GM21381 (cell line): ENCODE data around the gene CCND2.

Source experiments
- ATAC-seq: cut with Tn5 transposase; IDR thresholded peaks from one replicate; pipeline ENCODE4 v1.9.1; 2021; ENCODE audit warnings: mild to moderate bottlenecking, moderate library complexity; ENCODE audit not compliant: unreplicated experiment

Gene CCND2

DNA sequence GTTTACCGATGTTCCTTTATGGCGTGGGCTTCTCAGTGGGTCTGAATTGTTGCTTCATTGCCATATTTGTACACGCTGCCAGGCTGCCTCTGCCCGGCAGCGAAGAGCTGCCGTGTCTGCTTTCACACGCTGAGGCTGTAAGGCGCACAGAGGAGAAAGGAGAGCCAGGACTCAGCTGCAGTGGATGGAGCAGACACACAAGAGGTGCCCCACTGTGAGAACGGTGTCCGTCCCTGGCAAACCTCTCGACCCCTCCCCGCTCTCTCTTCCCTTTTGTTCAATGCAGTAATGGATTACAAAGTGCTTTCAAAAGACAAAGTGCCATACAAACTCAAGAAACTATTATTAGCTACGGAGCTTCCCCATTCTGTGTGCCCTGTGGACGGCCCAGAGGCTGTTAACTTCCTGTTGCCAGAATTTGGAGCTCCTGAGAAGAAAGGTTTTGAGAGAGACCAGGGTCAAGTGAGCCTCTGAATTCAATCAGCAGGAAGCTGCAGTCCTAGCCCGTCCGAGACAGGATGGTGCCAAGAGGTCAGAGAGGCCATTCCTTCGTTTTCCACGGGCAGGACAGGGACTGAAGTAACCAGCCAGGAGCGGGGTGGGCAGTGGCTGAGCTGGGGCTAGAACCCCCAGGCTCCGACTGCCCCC is 15.8 kb downstream of the CCND2 start:
- no peak for ATAC-seq

GRCh38 chr12:4289998-4290790 is 16.6 kb downstream of the CCND2 start:
- ATAC-seq: no peak

DNA sequence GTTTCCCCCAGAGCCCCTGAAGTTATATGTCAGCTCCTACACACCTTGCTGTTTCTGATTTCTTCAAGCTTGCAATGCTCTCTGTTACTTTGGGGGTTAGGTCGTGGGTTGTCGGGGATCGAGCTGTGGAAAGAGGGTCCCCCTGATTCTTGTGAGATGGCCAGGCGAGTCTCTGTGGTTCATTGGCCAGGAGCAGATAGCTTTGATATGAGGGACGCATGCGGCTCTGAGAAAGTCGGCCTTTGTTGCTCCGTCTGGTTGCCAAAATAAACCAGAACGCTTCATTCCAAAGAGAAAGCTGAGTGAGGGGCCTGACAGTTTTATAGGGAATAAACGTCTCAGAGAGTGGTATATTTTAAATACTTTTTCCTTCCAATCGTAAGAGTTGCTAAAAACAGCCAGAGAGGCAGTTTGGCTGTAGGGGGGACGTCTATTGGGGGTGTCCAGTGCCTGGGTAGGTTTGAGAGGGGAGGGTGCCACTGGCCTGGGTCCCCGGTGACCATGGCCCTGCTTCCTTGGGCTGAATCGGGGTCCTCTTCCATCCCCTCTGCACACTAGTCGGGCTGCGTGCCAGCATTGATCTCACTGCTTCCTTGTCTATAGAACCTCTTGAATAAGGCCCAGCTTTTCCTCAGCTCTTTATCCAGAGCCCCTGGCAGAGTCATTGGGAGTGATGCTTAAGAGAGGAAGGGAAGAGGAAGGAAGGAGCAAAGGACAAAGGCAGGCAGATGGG is 18.9 kb downstream of the CCND2 start:
- no peak for ATAC-seq

DNA sequence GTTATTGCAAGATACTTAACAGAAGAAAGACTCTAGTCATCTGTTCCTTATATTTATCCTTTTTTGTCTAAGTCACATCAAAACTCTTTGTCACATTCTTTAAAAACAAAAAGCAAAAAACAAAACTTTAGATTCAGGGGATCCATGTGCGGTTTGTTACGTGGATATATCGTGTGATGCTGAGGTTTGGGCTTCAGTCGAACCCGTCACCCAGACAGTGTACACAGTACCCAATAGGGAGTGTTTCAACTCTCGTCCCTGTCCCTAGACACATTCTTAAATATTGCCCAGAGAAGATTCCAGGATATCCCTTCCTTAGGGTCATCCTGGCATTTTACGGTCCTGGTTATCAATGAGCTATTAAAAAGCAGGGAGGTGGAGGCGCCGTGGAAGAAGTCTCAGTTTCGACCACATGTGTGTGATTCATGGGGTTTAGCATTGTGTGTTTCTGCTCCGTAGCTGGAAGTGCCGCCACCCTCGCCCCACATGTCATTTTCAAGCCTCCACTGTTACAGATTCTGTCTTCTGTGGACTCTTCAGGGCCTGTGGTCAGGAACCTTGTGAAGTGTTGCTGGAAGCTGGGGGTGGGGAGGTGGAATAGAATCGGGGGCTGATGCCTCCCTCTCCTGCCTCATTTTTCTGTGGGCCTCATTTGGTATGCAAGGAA is 19.9 kb downstream of the CCND2 start:
- ATAC-seq: no peak

GRCh38 chr12:4293966-4294505 is 20.5 kb downstream of the CCND2 start:
- ATAC-seq: no peak

DNA sequence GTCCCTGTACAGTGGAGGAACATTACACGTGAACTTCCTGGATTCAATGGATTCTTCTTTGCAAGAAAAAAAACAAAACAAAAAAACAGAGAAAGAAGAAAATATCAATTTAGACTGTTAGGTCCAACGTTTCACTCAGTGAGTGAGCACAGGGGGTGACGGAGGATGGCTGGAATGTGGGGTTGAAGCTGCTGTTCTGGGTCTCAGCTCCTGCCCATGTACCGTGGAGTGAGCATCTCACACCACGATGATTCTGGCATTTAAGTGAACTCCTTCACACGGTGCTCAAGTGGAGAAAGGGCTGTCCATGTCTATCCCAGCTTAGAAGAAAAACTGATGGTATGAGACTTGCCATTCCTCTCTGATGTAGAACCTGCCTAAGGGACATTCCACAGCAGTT is 23.2 kb downstream of the CCND2 start:
- ATAC-seq: no peak

DNA sequence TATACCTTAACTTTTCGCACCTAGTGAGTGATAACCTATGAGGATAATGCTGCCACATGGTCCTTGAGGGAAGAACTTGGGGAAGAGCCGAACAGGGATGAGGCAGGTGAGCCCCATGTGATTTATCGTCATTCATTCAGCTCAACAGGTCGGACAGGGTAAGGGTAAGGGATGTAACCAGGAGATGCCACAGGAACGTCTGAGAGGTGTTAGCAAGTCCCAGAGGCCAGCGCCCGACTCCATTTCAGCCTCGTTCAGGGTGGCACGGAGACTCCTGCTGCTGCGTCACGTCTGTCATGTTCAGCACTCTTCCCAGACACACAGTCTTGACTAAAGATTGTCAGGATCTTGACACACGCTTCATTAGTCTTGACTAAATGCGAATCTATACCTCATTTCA is 24.1 kb downstream of the CCND2 start:
- no peak for ATAC-seq

- ATAC-seq: no peak
Observed at GRCh38 chr12:4300883-4301282, 27.3 kb downstream of the CCND2 start.

- no peak for ATAC-seq
Observed at GRCh38 chr12:4301932-4302501, 28.5 kb downstream of the CCND2 start.

DNA sequence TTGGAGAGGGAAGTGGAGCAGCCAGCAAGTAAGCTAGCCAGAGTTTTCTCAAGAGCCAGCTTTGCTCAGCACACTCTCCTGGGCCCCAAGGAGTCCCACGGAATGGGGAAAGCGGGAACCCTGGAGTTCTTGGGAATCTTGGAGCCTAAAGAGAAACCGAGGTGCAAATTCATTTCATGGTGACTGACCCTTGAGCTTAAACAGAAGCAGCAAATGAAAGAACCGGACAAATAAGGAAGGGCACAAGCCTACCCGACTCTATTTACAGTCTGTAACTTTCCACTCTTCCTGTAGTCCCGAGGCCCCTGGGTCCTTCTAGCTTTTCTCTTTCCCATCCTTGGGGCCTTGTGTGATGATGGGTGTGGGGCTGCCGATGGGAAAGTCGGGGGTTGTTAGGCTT is 29.3 kb downstream of the CCND2 start:
- no peak for ATAC-seq

GRCh38 chr12:4303750-4304149 is 30.2 kb downstream of the CCND2 start:
- ATAC-seq: no peak

- ATAC-seq: no peak
Observed at GRCh38 chr12:4307593-4308333, 34.2 kb downstream of the CCND2 start.

DNA sequence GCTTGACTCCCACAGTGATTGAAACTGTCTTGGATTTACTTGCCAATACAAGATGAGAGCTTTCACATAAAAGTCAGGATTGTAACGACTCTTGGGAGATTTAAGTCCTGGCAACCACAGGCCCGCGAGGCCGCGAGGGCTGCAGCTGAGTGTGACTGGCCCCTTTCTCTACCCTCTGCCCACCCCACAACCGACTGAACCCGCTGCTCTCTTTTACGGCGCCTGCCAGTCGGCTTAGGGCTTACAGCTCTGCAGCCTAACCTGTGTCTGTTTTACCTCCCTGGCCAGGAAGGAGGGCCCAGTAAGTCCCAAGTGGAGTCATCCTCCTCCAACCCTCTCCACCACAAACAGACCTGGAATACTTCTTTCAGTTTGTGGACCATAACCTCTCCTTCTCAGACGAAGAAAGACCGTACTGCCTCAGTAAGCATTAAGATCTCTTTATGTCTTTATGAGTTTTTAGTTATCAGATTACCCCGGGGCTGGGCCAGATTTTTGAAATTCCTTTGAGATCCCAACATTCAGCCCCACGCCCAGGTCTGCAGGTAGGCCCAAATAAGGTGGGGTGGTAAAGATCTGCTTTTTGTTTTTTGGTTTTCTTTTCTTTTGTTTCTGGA is 34.9 kb downstream of the CCND2 start:
- ATAC-seq: no peak

DNA sequence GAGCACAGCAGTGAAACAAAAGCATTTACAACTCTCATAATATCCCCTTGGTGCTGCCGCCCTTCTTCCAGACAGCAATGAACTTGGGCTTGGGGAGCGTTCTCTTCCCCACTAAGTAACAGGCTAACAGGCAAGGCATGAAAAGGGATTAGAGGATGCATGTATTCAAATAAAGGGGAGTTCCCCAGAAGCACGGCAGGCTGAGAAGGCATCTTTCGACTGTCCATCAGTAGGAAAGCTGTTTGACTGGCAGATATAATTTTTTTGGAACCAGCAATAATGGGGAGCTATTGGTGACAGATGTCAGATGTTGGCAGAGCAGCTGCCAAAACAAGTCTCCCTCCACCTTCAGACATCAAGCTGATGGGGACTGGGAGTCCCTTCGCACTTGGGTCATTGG is 38.2 kb downstream of the CCND2 start:
- ATAC-seq: no peak

- ATAC-seq: no peak
Observed at GRCh38 chr12:4312251-4312650, 38.7 kb downstream of the CCND2 start.

GRCh38 chr12:4320497-4320852 is 46.9 kb downstream of the CCND2 start:
- peak; percentile 33 for ATAC-seq

DNA sequence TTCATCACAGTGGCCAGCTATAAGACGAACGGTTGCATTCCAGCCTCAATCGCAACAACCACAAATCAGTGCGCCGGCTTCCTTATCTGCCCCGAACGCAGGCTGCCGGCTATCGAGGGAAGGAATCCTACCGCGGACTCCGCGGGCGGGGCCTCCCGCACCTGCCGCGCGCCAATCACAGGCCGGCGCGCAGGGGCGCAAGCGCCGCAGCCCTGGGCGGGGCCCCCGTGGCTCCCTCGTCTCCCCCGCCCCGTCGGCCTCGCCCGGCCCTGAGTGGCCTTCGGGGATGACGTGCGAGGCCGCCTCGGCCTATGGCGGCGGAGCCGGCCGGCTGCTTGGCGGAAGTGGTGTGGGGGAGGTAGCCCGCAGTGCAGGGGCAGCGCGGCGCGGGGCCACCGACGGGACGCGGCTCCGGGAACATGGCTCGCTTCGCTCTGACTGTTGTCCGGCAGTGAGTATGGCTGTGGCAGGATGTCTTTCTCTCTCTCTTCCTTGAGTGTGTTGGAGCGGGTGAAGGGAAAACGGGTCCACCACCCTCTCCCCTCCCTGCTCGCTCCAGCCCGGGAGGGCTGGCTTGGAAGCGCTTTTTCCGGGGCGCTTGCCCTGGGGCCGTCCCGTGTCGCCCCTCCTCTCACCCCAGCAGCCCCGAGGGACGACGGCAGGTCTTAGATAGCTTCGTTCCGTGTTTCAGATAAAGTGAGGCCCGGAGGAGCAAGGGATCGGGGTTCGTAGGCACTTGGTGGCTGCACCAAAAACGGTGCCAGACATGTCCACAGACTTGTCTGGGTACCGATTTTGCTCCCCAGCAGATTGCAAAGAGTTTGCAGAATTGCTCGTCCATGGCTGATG is 47.5 kb downstream of the CCND2 start, which contains the start of gene TIGAR:
Gene TIGAR, plus strand, starts transcription at position 361 of the 849 bp plus-strand sequence. Its CDS starts 59 bp downstream, at position 420.
- ATAC-seq: peak; percentile 96

GRCh38 chr12:4322726-4323125 is 49.2 kb downstream of the CCND2 start:
- no peak for ATAC-seq
